Measurements from ENCODE around the gene PDIK1L.

DNA sequence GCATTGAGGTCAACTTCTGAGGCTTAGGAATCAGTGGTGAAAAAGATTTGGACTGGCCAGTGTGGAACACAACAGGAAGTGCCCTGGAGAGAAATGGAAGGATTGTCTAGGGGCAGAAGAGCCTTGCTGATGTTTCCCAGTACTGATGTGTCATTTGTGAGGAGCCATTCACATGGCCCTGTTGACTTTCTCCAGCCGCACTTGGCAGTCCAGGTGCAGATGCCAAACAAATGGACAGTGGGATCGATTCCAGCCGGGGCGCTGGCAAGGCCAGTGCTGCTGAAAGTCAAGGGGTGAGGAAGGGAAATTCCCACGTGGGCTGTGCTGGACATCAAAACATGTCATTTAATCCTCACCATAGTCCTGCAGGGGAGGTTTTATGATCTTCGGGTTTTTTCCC lies 39.3 kb upstream of the PDIK1L start:
- TF ChIP-seq, protein P1, sequence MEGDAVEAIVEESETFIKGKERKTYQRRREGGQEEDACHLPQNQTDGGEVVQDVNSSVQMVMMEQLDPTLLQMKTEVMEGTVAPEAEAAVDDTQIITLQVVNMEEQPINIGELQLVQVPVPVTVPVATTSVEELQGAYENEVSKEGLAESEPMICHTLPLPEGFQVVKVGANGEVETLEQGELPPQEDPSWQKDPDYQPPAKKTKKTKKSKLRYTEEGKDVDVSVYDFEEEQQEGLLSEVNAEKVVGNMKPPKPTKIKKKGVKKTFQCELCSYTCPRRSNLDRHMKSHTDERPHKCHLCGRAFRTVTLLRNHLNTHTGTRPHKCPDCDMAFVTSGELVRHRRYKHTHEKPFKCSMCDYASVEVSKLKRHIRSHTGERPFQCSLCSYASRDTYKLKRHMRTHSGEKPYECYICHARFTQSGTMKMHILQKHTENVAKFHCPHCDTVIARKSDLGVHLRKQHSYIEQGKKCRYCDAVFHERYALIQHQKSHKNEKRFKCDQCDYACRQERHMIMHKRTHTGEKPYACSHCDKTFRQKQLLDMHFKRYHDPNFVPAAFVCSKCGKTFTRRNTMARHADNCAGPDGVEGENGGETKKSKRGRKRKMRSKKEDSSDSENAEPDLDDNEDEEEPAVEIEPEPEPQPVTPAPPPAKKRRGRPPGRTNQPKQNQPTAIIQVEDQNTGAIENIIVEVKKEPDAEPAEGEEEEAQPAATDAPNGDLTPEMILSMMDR (conservative IDR thresholded peaks at IDR 0.05 in 1 of 2, IDR thresholded peaks at IDR 0.05 in 1 of 2; ENCODE audit: extremely low read depth in 1 of 2, insufficient read depth in 1 of 2, low read depth in 1 of 2, low read length in 2 of 2): no peak
- no peak for TF ChIP-seq EZH2 (IDR thresholded peaks at IDR 0.05; ENCODE audit: borderline replicate concordance, low read length)
